SK-N-SH (cell line): ENCODE data around the gene PCARE. TPM values are rescaled to one million over a fixed set of nuclear protein-coding genes. Genes with fewer than 3 reads are reported as not detected.
A peak's percentile ranks its signal among the peaks of the same experiment; 100 is the strongest.

Experiments
- CTCF ChIA-PET: fragments of 300-600, 350-600 bp; formaldehyde crosslinking; extraction: SDS; loops from one replicate; lab custom pipeline; 2021; lab: Yijun Ruan, JAX
- POLR2A ChIA-PET: fragments of 350-600 bp; sonication (Branson Sonifier 250); formaldehyde crosslinking; extraction: SDS; loops from one replicate; lab custom pipeline; 2020; ENCODE audit warnings: antibody characterized with exemption, inconsistent platforms; lab: Yijun Ruan, JAX
- DNase-seq: peaks from one replicate; pipeline ENCODE4 v3.0.0; 2012
- H2AFZ ChIP-seq: fragments of 200-600 bp; sonication (generic); 2 replicates; pipeline ENCODE4 v1.8.1; 2016; ENCODE audit warnings: antibody characterized with exemption, mild to moderate bottlenecking, low read depth
- H3F3A ChIP-seq: fragments of 200-600 bp; sonication (generic); replicated peaks from 2 replicates; pipeline ENCODE3; 2016; ENCODE audit warnings: antibody characterized with exemption, mild to moderate bottlenecking; ENCODE audit not compliant: insufficient read depth
- H3K27ac ChIP-seq, 2 experiments: fragments of 200-500 bp in 1 of 2; fragments of 200-600 bp in 1 of 2; sonication (Bioruptor generic) in 1 of 2; sonication (generic), shearing (Covaris generic) in 1 of 2; 2 replicates each; pipeline versions ENCODE4 v1.5.1 to v1.6.1; 2014 to 2016; ENCODE audit warnings: low read depth in 2 of 2, inconsistent platforms in 1 of 2, low read length in 1 of 2, mild to moderate bottlenecking in 1 of 2, mixed read lengths in 1 of 2
- H3K27me3 ChIP-seq: fragments of 200-600 bp; sonication (generic), shearing (Covaris generic); 2 replicates; pipeline ENCODE4 v1.6.1; 2016; ENCODE audit warnings: mixed run types; ENCODE audit not compliant: insufficient read depth
- H3K36me3 ChIP-seq, 2 experiments: fragments of 200-500 bp in 1 of 2; fragments of 200-600 bp in 1 of 2; sonication (Bioruptor generic) in 1 of 2; sonication (generic) in 1 of 2; replicated peaks in 1 of 2; 2 replicates each; pipeline versions ENCODE3 to v1.5.1; 2014 to 2016; ENCODE audit warnings: low read length in 1 of 2, mild to moderate bottlenecking in 1 of 2; ENCODE audit not compliant: insufficient read depth in 2 of 2, control insufficient read depth in 1 of 2
- H3K4me1 ChIP-seq, 2 experiments: fragments of 200-500 bp in 1 of 2; fragments of 200-600 bp in 1 of 2; sonication (Bioruptor generic) in 1 of 2; sonication (generic), shearing (Covaris generic) in 1 of 2; 2 replicates each; pipeline versions ENCODE4 v1.5.1 to v1.6.1; 2014 to 2016; ENCODE audit warnings: low read depth in 1 of 2, low read length in 1 of 2, mixed run types in 1 of 2; ENCODE audit not compliant: insufficient read depth in 2 of 2, control insufficient read depth in 1 of 2
- H3K4me2 ChIP-seq: fragments of 200-600 bp; sonication (generic), shearing (Covaris generic); 2 replicates; pipeline ENCODE4 v1.6.1; 2017; ENCODE audit warnings: mixed run types
- H3K4me3 ChIP-seq, 2 experiments: fragments of 200-500 bp in 1 of 2; fragments of 200-600 bp in 1 of 2; sonication (Bioruptor generic) in 1 of 2; sonication (generic), shearing (Covaris generic) in 1 of 2; 2 replicates each; pipeline versions ENCODE4 v1.5.1 to v1.8.1; 2014 to 2016; ENCODE audit warnings: low read depth in 2 of 2, inconsistent platforms in 1 of 2, low read length in 1 of 2, mild to moderate bottlenecking in 1 of 2, mixed read lengths in 1 of 2, moderate library complexity in 1 of 2
- H3K79me2 ChIP-seq: fragments of 200-600 bp; sonication (generic); 2 replicates; pipeline ENCODE4 v1.8.1; 2017; ENCODE audit warnings: mild to moderate bottlenecking; ENCODE audit not compliant: insufficient read depth
- H3K9ac ChIP-seq: fragments of 200-600 bp; sonication (generic); 2 replicates; pipeline ENCODE4 v1.6.1; 2017; ENCODE audit warnings: mixed run types
- H3K9me2 ChIP-seq: fragments of 200-600 bp; sonication (generic); 2 replicates; pipeline ENCODE4 v1.6.1; 2017; ENCODE audit warnings: mixed run types
- H3K9me3 ChIP-seq: fragments of 200-600 bp; sonication (generic); 2 replicates; pipeline ENCODE4 v1.6.1; 2017; ENCODE audit warnings: mixed run types, mild to moderate bottlenecking, moderate library complexity
- H4K20me1 ChIP-seq: fragments of 200-600 bp; sonication (generic); 2 replicates; pipeline ENCODE4 v1.6.1; 2017; ENCODE audit warnings: mild to moderate bottlenecking, mixed run types; ENCODE audit not compliant: insufficient read depth
- CHD2 ChIP-seq: fragments of 150-350 bp; IDR thresholded peaks from 2 replicates; pipeline ENCODE4 v1.6.1; 2018; ENCODE audit warnings: low read length; ENCODE audit not compliant: partially characterized antibody
- EP300 ChIP-seq, 2 experiments: IDR thresholded peaks; 2 replicates each; pipeline versions ENCODE4 v1.4.0 to v1.6.1; 2012; ENCODE audit warnings: borderline replicate concordance in 1 of 2, low read depth in 1 of 2, low read length in 1 of 2
- EZH2phosphoT487 ChIP-seq: fragments of 200-600 bp; sonication (generic); IDR thresholded peaks from 2 replicates; pipeline ENCODE4 v1.6.1; 2017; ENCODE audit warnings: low read depth, mixed run types, mild to moderate bottlenecking, antibody characterized with exemption, moderate library complexity, borderline replicate concordance
- FOXJ3 ChIP-seq: sonication (generic); formaldehyde crosslinking; IDR thresholded peaks from 2 replicates; pipeline ENCODE4 v1.5.1; 2020; ENCODE audit warnings: mild to moderate bottlenecking, missing genetic modification reagents
- FOXM1 ChIP-seq: IDR thresholded peaks from 2 replicates; pipeline ENCODE4 v1.4.0; 2012; ENCODE audit warnings: low read depth, mild to moderate bottlenecking
- MXI1 ChIP-seq: IDR thresholded peaks from 2 replicates; pipeline ENCODE4 v1.6.1; 2012; ENCODE audit warnings: mild to moderate bottlenecking, low read depth, low read length, improper control_type of control experiment
- NFIC ChIP-seq: IDR thresholded peaks from 2 replicates; pipeline ENCODE4 v1.4.0; 2012; ENCODE audit warnings: borderline replicate concordance
- NRF1 ChIP-seq: IDR thresholded peaks from 2 replicates; pipeline ENCODE4 v1.6.1; 2012; ENCODE audit warnings: low read depth, mild to moderate bottlenecking, low read length
- POLR2AphosphoS5 ChIP-seq: IDR thresholded peaks from 2 replicates; pipeline ENCODE4 v1.6.1; 2012; ENCODE audit warnings: low read depth, low read length
- RXRA ChIP-seq: IDR thresholded peaks from 2 replicates; pipeline ENCODE4 v1.4.0; 2012; ENCODE audit warnings: low read depth, mild to moderate bottlenecking, borderline replicate concordance
- SIN3A ChIP-seq: IDR thresholded peaks from 2 replicates; pipeline ENCODE4 v1.6.1; 2012; ENCODE audit warnings: low read depth, mild to moderate bottlenecking, low read length, moderate library complexity, borderline replicate concordance
- TAF1 ChIP-seq: IDR thresholded peaks from 2 replicates; pipeline ENCODE4 v1.6.1; 2012; ENCODE audit warnings: low read depth, mild to moderate bottlenecking, low read length, moderate library complexity, borderline replicate concordance
- TEAD4 ChIP-seq: IDR thresholded peaks from 2 replicates; pipeline ENCODE4 v1.4.0; 2012; ENCODE audit warnings: mild to moderate bottlenecking, borderline replicate concordance; ENCODE audit not compliant: insufficient read depth
- YY1 ChIP-seq: IDR thresholded peaks from 2 replicates; pipeline ENCODE4 v1.4.0; 2012; ENCODE audit warnings: low read depth, mild to moderate bottlenecking
- WGBS: methylation state at CpG from one replicate; pipeline ENCODE4 v1.1.6; 2017; ENCODE audit warnings: low lambda C conversion rate; 5-methylcytosine and 5-hydroxymethylcytosine counted together
- polyA plus RNA-seq, 3 experiments: library from polyadenylated mRNA; depleted of rRNA; stranded (reverse); fragments of >200 nt; gene quantifications; 2 replicates each; pipeline ENCODE4 v1.2.3, GENCODE V29; 2012
- TF ChIP-seq, protein P1 (sequence below): IDR thresholded peaks from 2 replicates; pipeline ENCODE4 v1.4.0; 2012; ENCODE audit warnings: low read depth, borderline replicate concordance
- TF ChIP-seq, protein P2 (sequence below): fragments of 150-350 bp; IDR thresholded peaks from 2 replicates; pipeline ENCODE4 v1.6.1; 2017; ENCODE audit warnings: antibody characterized with exemption, low read length, low read depth, borderline replicate concordance
- TF ChIP-seq, protein P3 (sequence below): IDR thresholded peaks from 2 replicates; pipeline ENCODE4; 2012
- TF ChIP-seq, protein P4 (sequence below): IDR thresholded peaks from 2 replicates; pipeline ENCODE4 v1.6.1; 2012; ENCODE audit warnings: mild to moderate bottlenecking, low read depth, low read length, moderate library complexity
- TF ChIP-seq, protein P5 (sequence below): IDR thresholded peaks from 2 replicates; pipeline ENCODE4 v1.4.0; 2012; ENCODE audit warnings: low read depth
- TF ChIP-seq, protein P6 (sequence below): IDR thresholded peaks from 2 replicates; pipeline ENCODE4 v1.4.0; 2012; ENCODE audit warnings: low read depth, borderline replicate concordance
- TF ChIP-seq, protein P7 (sequence below): fragments of 150-350 bp; IDR thresholded peaks from 2 replicates; pipeline ENCODE4 v1.6.1; 2016; ENCODE audit warnings: mild to moderate bottlenecking, low read depth, low read length

Gene PCARE
- polyA plus RNA-seq, 1 of the 3 experiments (the other 2 are of a cell fraction) = not detected

DNA sequence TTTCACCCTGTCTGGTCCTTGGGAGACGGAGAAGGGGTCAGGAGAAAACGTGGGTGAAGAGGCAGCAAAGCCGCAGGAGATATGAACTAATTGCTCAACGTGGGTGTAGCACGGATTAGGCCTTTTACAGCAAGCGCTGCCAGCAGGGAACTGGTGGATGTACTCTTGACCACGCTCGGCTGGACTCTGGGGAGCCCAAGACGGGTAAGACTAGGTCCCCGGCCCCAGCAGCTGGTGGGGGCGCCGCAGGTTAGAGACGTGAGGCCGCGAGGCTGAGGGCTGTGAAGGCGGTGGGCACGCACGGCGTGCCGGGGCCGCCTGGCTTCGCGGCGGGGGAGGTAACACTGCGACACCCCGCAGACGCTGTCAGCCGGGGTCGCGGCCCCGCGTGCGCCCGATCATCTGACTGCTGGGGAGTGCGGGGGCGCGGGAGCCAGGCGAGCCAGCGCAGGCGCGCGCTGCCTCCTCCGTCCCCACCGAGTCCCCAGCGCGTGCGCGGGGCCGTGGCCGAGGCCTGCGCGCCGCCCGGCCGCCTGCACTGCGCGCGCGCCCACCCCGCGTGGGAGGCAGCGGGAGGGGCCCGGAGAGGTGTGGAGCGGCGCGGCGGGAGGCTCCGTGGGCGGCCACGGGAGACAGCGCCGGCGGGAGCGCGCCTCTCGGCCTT is 40.8 kb upstream of the PCARE start, which contains the start of gene CLIP4:
Gene CLIP4 (plus strand): TSS at position 470 of the 664 bp plus-strand sequence. CDS start 5,974 bp downstream, outside the sequence.
- WGBS = 14% methylated on average over 33 of the region's 76 CpGs
- H3F3A ChIP-seq = peaks cover 15% of the 10 kb centered on the region
- H3K4me2 ChIP-seq = peak within 1 kb of the TSS; percentile 82
- H3K4me3 ChIP-seq = peak within 1 kb of the TSS; percentile 78 to 91
- no peaks in the 10 kb centered on the region for H3K9me3 ChIP-seq
- H2AFZ ChIP-seq = peak within 1 kb of the TSS; percentile 92
- peaks cover 28% of the 10 kb centered on the region for H3K79me2 ChIP-seq
- H3K9ac ChIP-seq = peak within 1 kb of the TSS; percentile 74
- H3K36me3 ChIP-seq = no peaks in the 10 kb centered on the region
- DNase-seq = peak; percentile 92
- no peaks in the 10 kb centered on the region for H3K9me2 ChIP-seq
- no peaks in the 10 kb centered on the region for H4K20me1 ChIP-seq
- CTCF ChIA-PET = interaction anchor here (2.0 kb wide), 1 partner anchor 39 kb away, joined by 9 read pairs; no protein-coding TSS in a partner anchor
- POLR2A ChIA-PET = interaction anchor here (1.4 to 1.6 kb wide), 2 partner anchors 61 to 152 kb away, joined by 4 to 6 read pairs; no protein-coding TSS in a partner anchor
- H3K27me3 ChIP-seq = no peaks in the 10 kb centered on the region
- peak within 1 kb of the TSS; percentile 67 to 92 for H3K27ac ChIP-seq
- peaks cover 15 to 38% of the 10 kb centered on the region in 2 experiments; a peak in 3 of 4 replicates for H3K4me1 ChIP-seq
- TF ChIP-seq EZH2phosphoT487 (no peak), EP300 (IDR thresholded peaks at IDR 0.05; ENCODE audit: borderline replicate concordance in 1 of 2, low read depth in 1 of 2, low read length in 1 of 2) (no peak), TAF1 (no peak), YY1 (no peak), NFIC (no peak), SIN3A (0 out of 2 replicates have a peak, but pooled peaks have one; percentile 11), FOXM1 (no peak), CHD2 (peak; percentile 1), RXRA (no peak), FOXJ3 (CRISPR knock-in tag) (no peak), TEAD4 (no peak), NRF1 (peak; percentile 85), POLR2AphosphoS5 (no peak), MXI1 (peak; percentile 54)
- TF ChIP-seq, protein P1, sequence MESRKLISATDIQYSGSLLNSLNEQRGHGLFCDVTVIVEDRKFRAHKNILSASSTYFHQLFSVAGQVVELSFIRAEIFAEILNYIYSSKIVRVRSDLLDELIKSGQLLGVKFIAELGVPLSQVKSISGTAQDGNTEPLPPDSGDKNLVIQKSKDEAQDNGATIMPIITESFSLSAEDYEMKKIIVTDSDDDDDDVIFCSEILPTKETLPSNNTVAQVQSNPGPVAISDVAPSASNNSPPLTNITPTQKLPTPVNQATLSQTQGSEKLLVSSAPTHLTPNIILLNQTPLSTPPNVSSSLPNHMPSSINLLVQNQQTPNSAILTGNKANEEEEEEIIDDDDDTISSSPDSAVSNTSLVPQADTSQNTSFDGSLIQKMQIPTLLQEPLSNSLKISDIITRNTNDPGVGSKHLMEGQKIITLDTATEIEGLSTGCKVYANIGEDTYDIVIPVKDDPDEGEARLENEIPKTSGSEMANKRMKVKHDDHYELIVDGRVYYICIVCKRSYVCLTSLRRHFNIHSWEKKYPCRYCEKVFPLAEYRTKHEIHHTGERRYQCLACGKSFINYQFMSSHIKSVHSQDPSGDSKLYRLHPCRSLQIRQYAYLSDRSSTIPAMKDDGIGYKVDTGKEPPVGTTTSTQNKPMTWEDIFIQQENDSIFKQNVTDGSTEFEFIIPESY = no peak
- TF ChIP-seq, protein P2, sequence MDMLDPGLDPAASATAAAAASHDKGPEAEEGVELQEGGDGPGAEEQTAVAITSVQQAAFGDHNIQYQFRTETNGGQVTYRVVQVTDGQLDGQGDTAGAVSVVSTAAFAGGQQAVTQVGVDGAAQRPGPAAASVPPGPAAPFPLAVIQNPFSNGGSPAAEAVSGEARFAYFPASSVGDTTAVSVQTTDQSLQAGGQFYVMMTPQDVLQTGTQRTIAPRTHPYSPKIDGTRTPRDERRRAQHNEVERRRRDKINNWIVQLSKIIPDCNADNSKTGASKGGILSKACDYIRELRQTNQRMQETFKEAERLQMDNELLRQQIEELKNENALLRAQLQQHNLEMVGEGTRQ = no peak; the same call in 1 of the 2 replicates
- TF ChIP-seq, protein P3, sequence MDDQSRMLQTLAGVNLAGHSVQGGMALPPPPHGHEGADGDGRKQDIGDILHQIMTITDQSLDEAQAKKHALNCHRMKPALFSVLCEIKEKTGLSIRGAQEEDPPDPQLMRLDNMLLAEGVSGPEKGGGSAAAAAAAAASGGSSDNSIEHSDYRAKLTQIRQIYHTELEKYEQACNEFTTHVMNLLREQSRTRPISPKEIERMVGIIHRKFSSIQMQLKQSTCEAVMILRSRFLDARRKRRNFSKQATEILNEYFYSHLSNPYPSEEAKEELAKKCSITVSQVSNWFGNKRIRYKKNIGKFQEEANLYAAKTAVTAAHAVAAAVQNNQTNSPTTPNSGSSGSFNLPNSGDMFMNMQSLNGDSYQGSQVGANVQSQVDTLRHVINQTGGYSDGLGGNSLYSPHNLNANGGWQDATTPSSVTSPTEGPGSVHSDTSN = no peak
- TF ChIP-seq, protein P4, sequence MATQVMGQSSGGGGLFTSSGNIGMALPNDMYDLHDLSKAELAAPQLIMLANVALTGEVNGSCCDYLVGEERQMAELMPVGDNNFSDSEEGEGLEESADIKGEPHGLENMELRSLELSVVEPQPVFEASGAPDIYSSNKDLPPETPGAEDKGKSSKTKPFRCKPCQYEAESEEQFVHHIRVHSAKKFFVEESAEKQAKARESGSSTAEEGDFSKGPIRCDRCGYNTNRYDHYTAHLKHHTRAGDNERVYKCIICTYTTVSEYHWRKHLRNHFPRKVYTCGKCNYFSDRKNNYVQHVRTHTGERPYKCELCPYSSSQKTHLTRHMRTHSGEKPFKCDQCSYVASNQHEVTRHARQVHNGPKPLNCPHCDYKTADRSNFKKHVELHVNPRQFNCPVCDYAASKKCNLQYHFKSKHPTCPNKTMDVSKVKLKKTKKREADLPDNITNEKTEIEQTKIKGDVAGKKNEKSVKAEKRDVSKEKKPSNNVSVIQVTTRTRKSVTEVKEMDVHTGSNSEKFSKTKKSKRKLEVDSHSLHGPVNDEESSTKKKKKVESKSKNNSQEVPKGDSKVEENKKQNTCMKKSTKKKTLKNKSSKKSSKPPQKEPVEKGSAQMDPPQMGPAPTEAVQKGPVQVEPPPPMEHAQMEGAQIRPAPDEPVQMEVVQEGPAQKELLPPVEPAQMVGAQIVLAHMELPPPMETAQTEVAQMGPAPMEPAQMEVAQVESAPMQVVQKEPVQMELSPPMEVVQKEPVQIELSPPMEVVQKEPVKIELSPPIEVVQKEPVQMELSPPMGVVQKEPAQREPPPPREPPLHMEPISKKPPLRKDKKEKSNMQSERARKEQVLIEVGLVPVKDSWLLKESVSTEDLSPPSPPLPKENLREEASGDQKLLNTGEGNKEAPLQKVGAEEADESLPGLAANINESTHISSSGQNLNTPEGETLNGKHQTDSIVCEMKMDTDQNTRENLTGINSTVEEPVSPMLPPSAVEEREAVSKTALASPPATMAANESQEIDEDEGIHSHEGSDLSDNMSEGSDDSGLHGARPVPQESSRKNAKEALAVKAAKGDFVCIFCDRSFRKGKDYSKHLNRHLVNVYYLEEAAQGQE = no peak
- TF ChIP-seq, protein P5, sequence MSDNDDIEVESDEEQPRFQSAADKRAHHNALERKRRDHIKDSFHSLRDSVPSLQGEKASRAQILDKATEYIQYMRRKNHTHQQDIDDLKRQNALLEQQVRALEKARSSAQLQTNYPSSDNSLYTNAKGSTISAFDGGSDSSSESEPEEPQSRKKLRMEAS = no peak
- TF ChIP-seq, protein P6, sequence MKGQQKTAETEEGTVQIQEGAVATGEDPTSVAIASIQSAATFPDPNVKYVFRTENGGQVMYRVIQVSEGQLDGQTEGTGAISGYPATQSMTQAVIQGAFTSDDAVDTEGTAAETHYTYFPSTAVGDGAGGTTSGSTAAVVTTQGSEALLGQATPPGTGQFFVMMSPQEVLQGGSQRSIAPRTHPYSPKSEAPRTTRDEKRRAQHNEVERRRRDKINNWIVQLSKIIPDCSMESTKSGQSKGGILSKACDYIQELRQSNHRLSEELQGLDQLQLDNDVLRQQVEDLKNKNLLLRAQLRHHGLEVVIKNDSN = peak; percentile 11; the same call in 1 of the 2 replicates
- TF ChIP-seq, protein P7, sequence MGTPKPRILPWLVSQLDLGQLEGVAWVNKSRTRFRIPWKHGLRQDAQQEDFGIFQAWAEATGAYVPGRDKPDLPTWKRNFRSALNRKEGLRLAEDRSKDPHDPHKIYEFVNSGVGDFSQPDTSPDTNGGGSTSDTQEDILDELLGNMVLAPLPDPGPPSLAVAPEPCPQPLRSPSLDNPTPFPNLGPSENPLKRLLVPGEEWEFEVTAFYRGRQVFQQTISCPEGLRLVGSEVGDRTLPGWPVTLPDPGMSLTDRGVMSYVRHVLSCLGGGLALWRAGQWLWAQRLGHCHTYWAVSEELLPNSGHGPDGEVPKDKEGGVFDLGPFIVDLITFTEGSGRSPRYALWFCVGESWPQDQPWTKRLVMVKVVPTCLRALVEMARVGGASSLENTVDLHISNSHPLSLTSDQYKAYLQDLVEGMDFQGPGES = no peak
